HG03432 (cell line): ENCODE data around the gene ATP13A4.
A peak's percentile ranks its signal among the peaks of the same experiment; 100 is the strongest.

Experiments used
- ATAC-seq: cut with Tn5 transposase; IDR thresholded peaks from one replicate; pipeline ENCODE4 v1.9.1; 2021; ENCODE audit warnings: mild to moderate bottlenecking, moderate library complexity; ENCODE audit not compliant: unreplicated experiment

ATP13A4 gene

GRCh38 chr3:193407688-193408087 is 147.0 kb downstream of the ATP13A4 start:
- ATAC-seq = no peak

- no peak for ATAC-seq
Observed at GRCh38 chr3:193407112-193407511, 147.6 kb downstream of the ATP13A4 start.

DNA sequence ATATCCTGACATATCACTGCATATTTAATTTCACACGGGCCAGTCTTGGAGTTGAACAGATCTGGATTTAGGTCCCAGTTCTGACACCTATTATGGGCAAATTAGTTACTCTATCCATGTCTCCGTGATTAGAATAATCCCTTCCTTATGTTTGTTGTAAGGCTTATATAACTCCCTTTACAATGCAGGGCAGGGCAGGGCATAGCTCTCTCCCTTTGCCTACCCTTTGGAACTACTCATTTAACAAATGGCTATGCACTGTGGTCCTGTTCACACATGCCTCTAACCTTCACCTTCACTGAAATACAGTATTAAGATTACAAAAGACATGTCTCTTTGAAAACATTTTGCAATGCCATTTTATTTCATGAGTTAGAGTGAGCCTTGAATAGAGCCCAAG is 151.4 kb downstream of the ATP13A4 start:
- ATAC-seq = no peak

DNA sequence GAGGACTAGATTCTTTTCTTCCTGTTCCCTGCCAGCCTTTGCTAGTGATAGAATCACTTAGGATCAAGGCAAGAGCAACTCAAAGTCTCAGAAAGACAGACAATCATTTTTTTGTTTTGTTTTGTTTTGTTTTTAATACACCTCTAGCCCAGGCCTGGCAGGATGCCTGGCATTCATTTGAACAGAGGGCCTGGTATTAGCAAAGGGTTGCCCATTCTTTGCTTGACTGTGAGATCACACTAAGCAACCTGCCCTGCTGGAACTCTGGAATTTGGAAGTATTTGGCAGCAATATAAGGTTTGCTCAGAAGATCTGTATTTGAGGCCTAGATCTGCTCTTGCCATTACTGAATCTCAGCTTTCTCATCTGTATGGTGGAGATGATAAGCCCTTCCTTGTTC is 154.4 kb downstream of the ATP13A4 start:
- no peak for ATAC-seq

- no peak for ATAC-seq
Observed at GRCh38 chr3:193396451-193397244, 158.0 kb downstream of the ATP13A4 start.

DNA sequence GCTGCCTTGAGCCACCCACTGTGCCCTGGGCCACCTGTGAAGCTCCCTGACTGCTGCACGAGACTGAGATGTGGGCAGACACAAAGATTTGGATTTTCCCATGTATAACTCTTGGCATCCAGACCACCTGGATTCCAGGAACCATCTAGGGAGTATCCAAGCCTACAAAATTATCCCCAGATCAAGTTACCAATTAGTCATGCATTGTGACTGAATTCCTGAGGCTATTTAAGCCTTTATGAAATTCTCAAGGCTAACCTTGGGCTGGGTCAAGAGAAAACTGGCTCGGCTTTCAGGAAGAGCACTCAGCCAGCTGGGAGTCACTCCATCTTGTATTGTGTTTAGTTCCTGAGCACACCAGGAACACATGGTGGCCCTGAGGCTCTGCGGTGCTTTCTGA is 162.8 kb downstream of the ATP13A4 start:
- ATAC-seq = no peak

- no peak for ATAC-seq
Observed at GRCh38 chr3:193389335-193389734, 165.4 kb downstream of the ATP13A4 start.

- no peak for ATAC-seq
Observed at GRCh38 chr3:193388361-193388760, 166.3 kb downstream of the ATP13A4 start.

DNA sequence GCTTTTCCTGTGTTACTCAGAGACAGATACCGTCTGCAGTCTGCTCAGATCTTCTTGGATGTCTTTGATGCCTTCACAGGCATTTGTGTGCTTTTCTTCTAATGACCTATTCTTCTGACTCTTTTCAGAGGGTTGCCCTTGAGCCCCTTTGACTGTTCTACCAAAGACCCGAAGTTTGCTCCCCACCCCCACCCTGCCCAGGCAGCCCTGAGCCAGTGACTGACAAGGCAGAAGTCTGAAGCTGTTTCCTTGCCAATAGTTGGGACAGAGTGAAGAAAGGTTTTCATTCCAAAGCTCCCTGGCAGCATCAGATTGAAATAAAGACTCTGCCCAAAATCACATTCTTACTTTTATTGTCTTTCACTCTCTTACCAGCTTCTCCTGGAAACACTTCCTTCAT is 167.1 kb downstream of the ATP13A4 start:
- ATAC-seq = no peak

GRCh38 chr3:193378706-193379105 is 176.0 kb downstream of the ATP13A4 start, which contains the start of gene ATP13A5:
Gene ATP13A5, minus strand, starts transcription at chr3:193378753. Its CDS starts 28 bp downstream, at chr3:193378725.
- ATAC-seq = no peak

- ATAC-seq = no peak
Observed at GRCh38 chr3:193377591-193377990, 177.1 kb downstream of the ATP13A4 start.

DNA sequence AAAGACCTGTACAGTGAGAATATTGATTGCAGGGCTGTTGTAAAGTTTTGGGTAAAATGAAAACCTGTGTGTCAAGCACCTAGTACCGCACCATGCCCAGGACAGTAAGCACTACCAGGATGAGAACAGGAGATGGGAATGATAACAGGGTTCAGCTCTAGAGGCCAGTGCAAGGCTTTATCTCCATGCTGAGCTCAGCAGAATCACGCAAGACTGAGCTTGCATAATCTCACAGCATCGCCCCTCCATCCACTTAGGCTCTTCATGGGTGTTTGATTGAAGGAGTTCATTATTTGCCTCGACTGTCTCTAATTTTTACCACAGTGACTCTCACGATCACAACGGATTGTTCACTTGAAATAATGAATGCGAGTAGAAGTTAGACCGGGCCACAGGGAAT is 179.1 kb downstream of the ATP13A4 start:
- no peak for ATAC-seq

- peak; percentile 74 for ATAC-seq
Observed at GRCh38 chr3:193372783-193373182, 181.9 kb downstream of the ATP13A4 start.

DNA sequence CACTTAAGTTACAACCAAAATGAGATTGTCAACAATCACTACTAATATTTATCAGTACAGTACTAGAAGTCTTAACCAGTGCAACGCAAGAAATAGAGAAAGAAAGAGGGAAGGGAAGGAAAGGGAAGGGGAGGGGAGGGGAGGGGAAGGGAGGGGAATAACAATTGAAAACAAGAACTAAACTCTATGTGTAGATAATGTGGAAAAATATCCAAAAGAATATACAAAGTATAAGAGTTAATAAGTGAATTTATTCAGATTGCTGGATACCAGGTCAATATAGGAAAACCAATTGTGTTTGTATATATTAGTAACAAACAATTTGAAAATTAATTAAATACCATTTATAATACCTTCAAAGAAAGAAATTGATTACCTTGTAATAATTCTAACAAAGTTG is 186.8 kb downstream of the ATP13A4 start:
- no peak for ATAC-seq

DNA sequence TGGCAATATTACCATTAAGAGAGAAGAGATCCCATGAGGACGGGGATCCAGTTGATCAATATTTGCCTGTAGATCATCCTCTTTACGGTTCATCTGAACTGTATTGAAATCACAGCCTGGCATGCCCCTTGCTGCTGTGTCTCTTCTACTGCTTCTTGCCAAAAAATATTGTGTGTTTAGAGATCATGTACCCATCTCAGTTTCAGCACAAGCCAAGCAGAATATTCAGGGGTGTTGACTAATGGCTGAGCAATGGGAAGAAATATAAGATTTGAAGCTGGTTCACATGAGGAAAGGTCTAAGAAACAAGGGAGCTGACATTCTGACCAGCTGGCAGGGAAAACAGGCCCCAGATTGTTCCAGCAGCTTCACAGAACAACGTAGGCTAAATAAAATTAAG is 197.4 kb downstream of the ATP13A4 start:
- ATAC-seq = no peak

DNA sequence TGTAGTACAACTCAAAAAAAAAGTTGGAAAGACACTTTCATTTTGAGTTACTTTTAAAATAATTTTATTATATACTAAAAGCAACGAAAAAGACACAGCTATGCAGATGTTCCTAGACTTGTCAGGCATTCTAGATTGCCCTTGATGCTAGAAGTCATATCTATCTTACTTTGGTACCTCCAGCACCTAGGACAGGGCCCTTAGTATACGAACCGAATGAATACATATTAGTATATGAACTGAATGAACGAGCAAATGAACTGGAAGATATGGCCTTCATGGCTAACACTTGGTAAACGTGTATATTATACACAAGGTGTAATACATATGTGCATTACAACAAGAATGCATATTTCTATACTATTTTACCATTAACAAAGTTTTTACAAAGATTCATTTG is 200.3 kb downstream of the ATP13A4 start:
- no peak for ATAC-seq
